ENCODE measurements around the gene HSPA6. TPM values are rescaled to one million over a fixed set of nuclear protein-coding genes. Genes with fewer than 3 reads are reported as not detected.

The HSPA6 gene
- total RNA-seq, 1 experiment from 2014 or later: 0.28 TPM

GRCh38 chr1:161502181-161502580, 22.2 kb upstream of the HSPA6 start:
- Histone ChIP-seq H3K4me3 (no peak overlapping the region), H3K36me3 (ENCODE audit: low read depth) (no peaks in the 10 kb centered on the region), H3K9me3 (ENCODE audit: insufficient read depth, low read depth) (no peaks in the 10 kb centered on the region), H3K4me2 (no peak overlapping the region), H3K27ac (no peak overlapping the region), H3F3A (ENCODE audit: insufficient read depth, low read depth) (peaks cover 4% of the 10 kb centered on the region; the same call in 1 of the 2 replicates), H2AFZ (no peak overlapping the region; the same call in 1 of the 2 replicates), H3K9me2 (ENCODE audit: insufficient read depth) (no peaks in the 10 kb centered on the region), H3K27me3 (ENCODE audit: insufficient read depth, low read depth) (no peaks in the 10 kb centered on the region; the same call in 1 of the 2 replicates), H4K20me1 (ENCODE audit: insufficient read depth) (no peaks in the 10 kb centered on the region), H3K4me1 (replicated peaks; ENCODE audit: insufficient read depth) (peaks cover 6% of the 10 kb centered on the region), H3K79me2 (ENCODE audit: low read depth) (no peaks in the 10 kb centered on the region)
- TF ChIP-seq CTCF (conservative IDR thresholded peaks at IDR 0.05): no peak
- no peak for TF ChIP-seq EZH2 (IDR thresholded peaks at IDR 0.05; ENCODE audit: low read depth)
- DNase-seq: no peak
- BruUV-seq (replicated peaks): no TSS peak
- intact Hi-C loops (cut with micrococcal nuclease; ENCODE audit: unreplicated experiment): no loop called here
- ChIA-PET POLR2A (ENCODE audit: unreplicated experiment) (no interaction called here), CTCF (no interaction called here)

GRCh38 chr1:161502641-161503393, 21.5 kb upstream of the HSPA6 start:
- no TSS peak for BruUV-seq (replicated peaks)
- Histone ChIP-seq H3K27me3 (ENCODE audit: insufficient read depth, low read depth) (no peaks in the 10 kb centered on the region), H3K4me2 (no peak overlapping the region), H3K27ac (no peak overlapping the region), H3F3A (ENCODE audit: insufficient read depth, low read depth) (peaks cover 4% of the 10 kb centered on the region; the same call in 1 of the 2 replicates), H3K4me1 (replicated peaks; ENCODE audit: insufficient read depth) (peaks cover 6% of the 10 kb centered on the region), H2AFZ (no peak overlapping the region), H3K9me2 (ENCODE audit: insufficient read depth) (no peaks in the 10 kb centered on the region), H3K36me3 (ENCODE audit: low read depth) (no peaks in the 10 kb centered on the region), H3K9me3 (ENCODE audit: insufficient read depth, low read depth) (no peaks in the 10 kb centered on the region), H3K4me3 (no peak overlapping the region), H4K20me1 (ENCODE audit: insufficient read depth) (no peaks in the 10 kb centered on the region), H3K79me2 (ENCODE audit: low read depth) (no peaks in the 10 kb centered on the region)
- CTCF ChIA-PET: no interaction called here
- intact Hi-C loops (cut with micrococcal nuclease; ENCODE audit: unreplicated experiment): no loop called here
- TF ChIP-seq EZH2 (IDR thresholded peaks at IDR 0.05; ENCODE audit: low read depth) (no peak), CTCF (conservative IDR thresholded peaks at IDR 0.05) (no peak)
- no peak for DNase-seq
- POLR2A ChIA-PET (ENCODE audit: unreplicated experiment): no interaction called here

- H3K36me3 ChIP-seq (ENCODE audit: low read depth): no peaks in the 10 kb centered on the region
- H3K9me3 ChIP-seq (ENCODE audit: insufficient read depth, low read depth): no peaks in the 10 kb centered on the region
- POLR2A ChIA-PET (ENCODE audit: unreplicated experiment): no interaction called here
- peaks cover 4% of the 10 kb centered on the region; the same call in 1 of the 2 replicates for H3F3A ChIP-seq (ENCODE audit: insufficient read depth, low read depth)
- no peaks in the 10 kb centered on the region for H3K27me3 ChIP-seq (ENCODE audit: insufficient read depth, low read depth)
- CTCF ChIA-PET: no interaction called here
- no peak for DNase-seq
- intact Hi-C loops (cut with micrococcal nuclease; ENCODE audit: unreplicated experiment): no loop called here
- H3K4me2 ChIP-seq: no peak overlapping the region
- no peaks in the 10 kb centered on the region for H3K9me2 ChIP-seq (ENCODE audit: insufficient read depth)
- no peak overlapping the region for H3K4me3 ChIP-seq
- no peaks in the 10 kb centered on the region for H4K20me1 ChIP-seq (ENCODE audit: insufficient read depth)
- H3K79me2 ChIP-seq (ENCODE audit: low read depth): no peaks in the 10 kb centered on the region
- H2AFZ ChIP-seq: no peak overlapping the region
- peaks cover 6% of the 10 kb centered on the region for H3K4me1 ChIP-seq (replicated peaks; ENCODE audit: insufficient read depth)
- TF ChIP-seq CTCF (conservative IDR thresholded peaks at IDR 0.05): no peak
- no peak for TF ChIP-seq EZH2 (IDR thresholded peaks at IDR 0.05; ENCODE audit: low read depth)
- H3K27ac ChIP-seq: no peak overlapping the region
- no TSS peak for BruUV-seq (replicated peaks)
These were observed 21.0 kb upstream of the HSPA6 start for GRCh38 chr1:161503394-161503748.

Data from PC-9 (cell line).